GM18520 (cell line): Measurements from ENCODE around the gene TMEM204.

Experiments used
- ATAC-seq: cut with Tn5 transposase; IDR thresholded peaks from one replicate; pipeline ENCODE4 v1.9.1; 2021; ENCODE audit not compliant: unreplicated experiment

The TMEM204 gene

DNA sequence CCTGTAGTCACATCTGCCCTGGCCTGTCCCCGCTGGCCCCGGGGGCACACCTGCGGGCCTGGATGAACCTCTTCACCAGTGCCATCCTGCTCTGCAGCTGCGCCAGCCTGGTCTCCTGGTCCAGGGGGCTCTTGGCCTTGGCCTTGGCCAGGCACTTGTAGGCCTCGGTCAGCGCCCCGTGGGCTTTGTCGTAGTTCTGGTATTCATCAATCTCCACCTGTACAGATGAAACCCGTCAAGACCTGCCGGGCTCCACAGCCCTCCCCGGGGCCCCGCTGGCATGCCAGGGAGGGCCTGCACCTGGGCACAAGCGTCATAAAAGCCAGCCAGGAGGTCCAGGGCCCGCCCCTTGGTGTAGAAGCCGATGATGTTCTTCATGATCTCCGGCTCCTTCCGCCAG lies 13.6 kb upstream of the TMEM204 start:
- no peak for ATAC-seq

GRCh38 chr16:1520461-1520860 lies 13.0 kb upstream of the TMEM204 start:
- no peak for ATAC-seq

GRCh38 chr16:1523581-1524245 lies 9.8 kb upstream of the TMEM204 start:
- ATAC-seq = no peak

DNA sequence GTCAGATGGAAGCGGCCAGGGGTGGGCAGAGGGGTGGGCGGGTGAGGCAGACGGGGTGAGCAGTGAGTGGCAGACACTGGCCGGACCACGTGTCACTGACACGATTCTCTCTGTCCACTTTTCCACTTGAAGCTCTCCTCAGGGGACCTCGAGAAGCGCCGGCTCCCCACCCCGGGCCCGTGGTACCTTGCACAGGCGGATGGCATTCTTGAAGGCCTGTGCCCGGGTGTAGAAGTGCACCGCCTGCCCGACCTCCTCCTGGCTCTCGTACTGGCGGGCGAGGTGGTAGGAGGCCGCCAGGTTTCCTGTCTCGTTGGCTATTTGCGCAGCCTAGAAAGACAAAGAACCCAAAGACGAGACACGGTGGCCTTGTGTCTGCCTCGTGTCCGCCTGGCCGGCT lies 9.1 kb upstream of the TMEM204 start:
- no peak for ATAC-seq

- ATAC-seq = no peak
Measured at GRCh38 chr16:1525871-1526607, 7.4 kb upstream of the TMEM204 start.

DNA sequence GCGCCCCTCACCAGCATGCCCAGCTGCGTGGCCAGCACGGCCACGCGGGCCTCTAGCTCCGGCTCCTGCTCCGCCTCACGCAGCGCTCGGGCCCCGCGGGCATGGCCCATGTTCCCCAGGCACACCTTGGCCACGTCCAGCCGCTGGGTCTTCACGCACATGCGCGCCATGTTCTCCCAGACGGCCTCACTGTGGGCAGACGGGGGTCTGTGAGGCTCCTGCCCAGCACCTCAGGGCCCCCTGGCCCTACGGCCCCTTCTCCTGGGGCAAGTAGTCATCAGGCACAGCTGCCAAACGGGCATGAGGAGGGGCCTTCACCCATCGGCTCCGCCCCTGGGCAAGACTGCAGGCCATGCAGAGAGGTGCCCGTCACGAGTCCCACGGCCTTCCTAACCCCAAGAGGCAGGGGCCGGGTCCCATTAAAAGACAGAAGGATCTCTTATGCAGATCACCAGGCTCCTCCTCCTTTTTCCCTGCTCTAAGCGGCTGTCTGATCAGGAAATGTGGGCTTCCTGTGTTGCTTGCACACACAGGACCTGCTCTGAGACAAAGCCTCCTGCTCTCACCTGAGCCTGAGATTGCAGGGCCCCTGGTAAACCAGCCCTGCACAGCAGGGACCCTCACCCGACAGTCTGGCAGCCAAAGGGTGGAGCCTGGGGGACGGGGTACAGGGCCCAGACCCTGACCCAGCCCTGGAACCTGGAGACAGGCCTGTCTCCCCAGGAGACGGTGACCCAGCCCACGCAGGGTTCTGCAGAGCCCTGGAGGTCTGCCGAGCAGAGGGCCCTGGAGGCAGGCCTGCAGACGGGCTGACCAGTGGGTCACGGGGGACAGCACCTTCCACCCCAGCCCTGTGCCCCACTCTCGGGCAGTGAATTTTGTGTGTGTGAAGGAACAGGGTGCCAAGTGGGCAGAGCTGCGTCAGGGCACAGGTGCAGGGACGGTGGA lies 6.6 kb upstream of the TMEM204 start:
- no peak for ATAC-seq

DNA sequence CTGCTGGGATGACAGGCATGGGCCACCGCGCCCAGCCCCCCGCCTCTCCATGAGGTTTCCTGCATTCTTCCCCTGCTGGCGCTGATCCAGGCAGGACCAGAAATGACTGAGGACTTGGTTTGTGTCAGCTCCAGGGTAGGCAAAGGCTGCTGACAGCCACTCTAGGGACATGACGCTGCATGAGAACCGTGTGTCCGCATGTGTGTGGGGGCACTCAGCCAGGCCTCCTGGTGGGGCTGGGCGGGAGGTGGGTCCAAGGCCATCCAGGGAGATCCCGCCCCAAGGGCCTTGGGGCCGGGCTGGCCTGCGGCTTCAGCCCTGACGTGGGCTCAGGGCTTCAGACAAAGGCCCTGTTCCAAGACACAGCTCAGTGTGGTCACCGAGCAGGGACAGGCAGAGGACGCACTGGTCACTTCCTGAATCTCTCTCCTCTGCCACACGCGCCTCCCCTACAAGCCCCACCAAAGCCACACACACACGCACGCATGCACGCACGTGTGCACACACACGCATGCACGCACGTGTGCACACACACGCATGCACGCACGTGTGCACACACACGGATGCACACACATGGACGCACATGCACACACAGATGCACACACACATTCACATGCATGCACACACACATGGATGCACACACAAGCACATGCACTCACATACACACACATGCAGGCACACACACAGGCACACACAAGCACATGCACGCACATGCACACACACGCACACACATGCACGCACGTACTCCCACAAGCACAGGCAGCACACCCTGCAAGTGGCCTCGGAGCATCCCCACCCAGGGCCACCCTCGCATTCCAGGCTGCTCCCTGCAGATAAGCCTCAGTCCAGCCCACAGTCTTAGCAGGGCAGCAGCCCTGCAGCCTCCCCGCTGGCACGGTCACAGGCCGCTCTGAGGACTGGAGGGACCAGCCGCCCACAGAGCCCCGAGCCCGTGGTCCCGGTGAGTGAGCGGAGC lies 5.3 kb upstream of the TMEM204 start:
- no peak for ATAC-seq

DNA sequence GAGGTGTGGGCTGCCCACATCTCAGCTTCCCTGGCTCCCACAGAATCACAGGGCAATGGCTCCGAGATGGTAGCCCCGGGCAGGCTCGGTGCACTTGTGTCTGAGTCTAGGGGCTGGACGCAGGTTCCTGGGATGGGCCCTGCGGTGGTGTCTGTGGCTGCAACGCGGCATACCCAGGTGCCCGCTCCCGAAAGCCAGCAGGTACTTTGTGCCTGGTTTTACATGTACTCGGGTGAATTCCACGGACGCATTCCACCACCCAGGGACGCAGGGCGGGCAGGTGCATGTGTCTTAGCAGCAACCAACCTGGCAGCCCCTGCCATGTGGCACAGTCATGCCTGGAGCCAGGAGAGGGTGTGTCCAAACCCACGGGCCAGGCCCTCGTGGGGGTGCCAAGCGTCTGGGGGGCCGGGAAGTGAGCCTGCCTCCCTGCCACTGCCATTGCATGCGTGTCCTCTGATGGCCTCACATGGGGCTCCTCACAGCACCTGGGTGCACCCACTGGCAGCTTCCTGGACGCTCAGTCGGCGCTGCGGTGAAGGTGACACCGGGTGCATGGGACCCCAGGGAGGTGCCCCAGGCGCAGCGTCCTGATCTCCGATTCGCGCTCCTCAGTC lies 4.4 kb upstream of the TMEM204 start:
- no peak for ATAC-seq

GRCh38 chr16:1530349-1530882 lies 3.0 kb upstream of the TMEM204 start:
- no peak for ATAC-seq

DNA sequence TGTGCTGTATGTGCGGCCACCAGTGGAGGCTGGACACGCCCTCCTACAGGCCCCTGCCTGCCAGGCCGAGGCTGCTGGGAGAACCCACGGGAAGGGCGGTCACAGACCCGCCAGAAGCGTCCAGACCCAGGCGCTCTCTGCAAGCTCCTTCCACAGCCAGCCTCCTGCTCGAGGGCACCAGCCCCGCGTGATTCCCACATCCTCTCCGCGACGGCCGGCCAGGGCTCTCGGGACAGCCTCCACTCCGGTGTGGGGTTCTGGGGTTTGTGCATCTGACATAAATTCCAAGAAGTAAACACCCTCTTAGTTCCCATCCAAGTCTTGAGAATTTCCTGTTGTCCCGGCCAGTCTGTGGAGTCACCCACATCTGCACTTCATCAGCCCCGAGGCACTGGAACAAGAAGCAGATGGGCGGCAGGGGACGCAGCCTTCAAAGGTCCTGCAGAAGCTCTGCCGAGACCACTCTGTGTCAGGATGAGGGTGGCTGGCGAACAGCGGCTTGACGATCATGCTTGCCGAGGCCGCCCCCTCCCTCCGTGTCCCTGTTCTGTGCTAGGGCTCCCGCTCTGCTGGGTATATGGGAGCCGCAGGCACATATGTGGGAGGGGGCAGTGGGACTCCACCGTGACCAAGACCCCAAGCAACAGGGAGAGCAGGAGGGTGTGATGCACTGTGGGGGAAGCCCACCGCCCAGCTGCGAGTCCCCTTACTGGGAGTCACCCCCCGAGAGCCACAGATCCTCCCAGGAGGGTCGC lies 2.4 kb upstream of the TMEM204 start:
- ATAC-seq = no peak

GRCh38 chr16:1531638-1531910 lies 1.9 kb upstream of the TMEM204 start:
- ATAC-seq = no peak

GRCh38 chr16:1532081-1532760 lies 1.2 kb upstream of the TMEM204 start:
- ATAC-seq = no peak

DNA sequence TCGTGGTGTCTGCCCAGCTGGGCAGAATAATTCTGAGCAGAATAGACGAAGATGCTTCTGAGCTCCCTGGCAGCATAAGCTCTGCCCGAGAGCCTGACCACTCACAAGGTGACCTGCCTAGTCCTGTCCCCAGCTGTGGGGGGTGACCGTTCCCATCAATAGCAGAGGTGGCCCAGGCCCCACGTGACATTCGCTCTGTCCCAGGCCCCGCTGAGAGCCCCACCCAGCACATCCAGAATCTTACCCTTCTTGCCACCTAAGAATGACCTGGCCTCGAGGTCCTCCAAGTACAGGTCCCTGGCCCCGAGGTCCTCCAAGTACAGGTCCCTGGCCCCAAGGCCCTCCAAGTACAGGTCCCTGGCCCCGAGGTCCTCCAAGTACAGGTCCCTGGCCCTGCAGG lies 695 bp upstream of the TMEM204 start:
- ATAC-seq = no peak

GRCh38 chr16:1534021-1535020 lies 855 bp downstream of the TMEM204 start:
- no peak for ATAC-seq

GRCh38 chr16:1535391-1536291 lies 2.2 kb downstream of the TMEM204 start:
- no peak for ATAC-seq

- ATAC-seq = no peak
Measured at GRCh38 chr16:1536601-1537000, 3.1 kb downstream of the TMEM204 start.
